B cell (primary cell): ENCODE measurements around the gene CST1. TPM values are rescaled to one million over a fixed set of nuclear protein-coding genes. Genes with fewer than 3 reads are reported as not detected.

Source experiments
- ATAC-seq: fragments of 200-7000 bp; cut with Tn5 transposase; one replicate; pipeline ENCODE4 v1.10.0; 2021; ENCODE audit warnings: low read depth, mild to moderate bottlenecking, moderate number of reproducible peaks, moderate library complexity
- CTCF ChIA-PET: fragments of 350-600 bp; sonication (Branson Sonifier 250); formaldehyde crosslinking; loops from one replicate; lab custom pipeline; 2021; ENCODE audit warnings: antibody characterized with exemption, inconsistent platforms; lab: Charles Lee
- POLR2A ChIA-PET: fragments of 350-600 bp; sonication (Branson Sonifier 250); formaldehyde crosslinking; loops from one replicate; lab custom pipeline; 2021; ENCODE audit warnings: antibody characterized with exemption; lab: Charles Lee
- DNase-seq: peaks from one replicate; pipeline ENCODE4 v3.0.0; 2013
- H2AFZ ChIP-seq: 2 replicates; pipeline ENCODE4 v1.6.1; 2012; ENCODE audit warnings: mild to moderate bottlenecking, low read depth, low read length; ENCODE audit not compliant: insufficient read depth, poor library complexity, severe bottlenecking
- H3K27ac ChIP-seq, 2 donors: 1 replicate in 1 of 2; 2 replicates in 1 of 2; pipeline ENCODE4 v1.5.1; 2012 to 2013; ENCODE audit warnings: low read length in 2 of 2, mild to moderate bottlenecking in 2 of 2, moderate library complexity in 1 of 2
- H3K27me3 ChIP-seq, 4 experiments: fragments of 200-600 bp in 1 of 4; sonication (generic) in 1 of 4; replicated peaks in 1 of 4; 1 replicate in 2 of 4; 2 replicates in 2 of 4; pipeline versions ENCODE4 v1.6.1 to v1.7.0; 2013 to 2016; ENCODE audit warnings: low read length in 3 of 4, mild to moderate bottlenecking in 2 of 4, mixed read lengths in 1 of 4, moderate library complexity in 1 of 4; ENCODE audit not compliant: insufficient read depth in 4 of 4, control insufficient read depth in 3 of 4; ENCODE audit errors: control extremely low read depth in 1 of 4
- H3K36me3 ChIP-seq, 2 experiments: replicated peaks in 1 of 2; 1 replicate in 1 of 2; 2 replicates in 1 of 2; pipeline versions ENCODE4 v1.6.1 to v1.7.1; 2013; ENCODE audit warnings: low read length in 1 of 2; ENCODE audit not compliant: insufficient read depth in 2 of 2, control insufficient read depth in 1 of 2; ENCODE audit errors: control extremely low read depth in 1 of 2, extremely low read depth in 1 of 2
- H3K4me1 ChIP-seq, 2 donors: fragments of 200-600 bp in 1 of 2; sonication (generic) in 1 of 2; 1 replicate in 1 of 2; 2 replicates in 1 of 2; pipeline versions ENCODE4 v1.5.1 to v1.6.1; 2013 to 2017; ENCODE audit warnings: low read length in 2 of 2; ENCODE audit not compliant: control insufficient read depth in 2 of 2, insufficient read depth in 2 of 2
- H3K4me2 ChIP-seq: replicated peaks from 2 replicates; pipeline ENCODE3; 2012; ENCODE audit warnings: mild to moderate bottlenecking, low read depth, low read length; ENCODE audit not compliant: poor library complexity, severe bottlenecking
- H3K4me3 ChIP-seq, 5 experiments: fragments of 200-600 bp in 1 of 5; sonication (generic) in 1 of 5; 1 replicate in 3 of 5; 2 replicates in 2 of 5; pipeline versions ENCODE4 v1.5.1 to v1.7.0; 2011 to 2016; ENCODE audit warnings: low read length in 4 of 5, mild to moderate bottlenecking in 4 of 5, low read depth in 2 of 5, control low read depth in 1 of 5, moderate library complexity in 1 of 5; ENCODE audit not compliant: insufficient read depth in 1 of 5; ENCODE audit errors: control extremely low read depth in 1 of 5, extremely low read depth in 1 of 5
- H3K79me2 ChIP-seq: fragments of 200-600 bp; sonication (generic); one replicate; pipeline ENCODE4 v1.6.0; 2016; ENCODE audit warnings: low read length; ENCODE audit not compliant: control insufficient read depth, insufficient read depth
- H3K9ac ChIP-seq: fragments of 200-600 bp; sonication (generic); 2 replicates; pipeline ENCODE4 v1.6.1; 2017; ENCODE audit warnings: mild to moderate bottlenecking, low read length, moderate library complexity
- H3K9me3 ChIP-seq, 3 donors: one replicate each; pipeline versions ENCODE4 v1.6.1 to v1.7.1; 2013; ENCODE audit warnings: low read length in 2 of 3; ENCODE audit not compliant: control insufficient read depth in 2 of 3, insufficient read depth in 1 of 3; ENCODE audit errors: control extremely low read depth in 1 of 3
- H4K20me1 ChIP-seq: 2 replicates; pipeline ENCODE4 v1.6.0; 2012; ENCODE audit warnings: mild to moderate bottlenecking, low read length; ENCODE audit not compliant: insufficient read depth, control insufficient read depth, poor library complexity, severe bottlenecking
- H3K27ac Mint-ChIP-seq: one replicate; pipeline ENCODE4 v1.8.0; 2021; ENCODE audit warnings: mixed read lengths
- H3K27me3 Mint-ChIP-seq: one replicate; pipeline ENCODE4 v1.8.0; 2021; ENCODE audit warnings: mixed read lengths
- H3K4me1 Mint-ChIP-seq: one replicate; pipeline ENCODE4 v1.8.0; 2021; ENCODE audit warnings: mixed read lengths
- H3K4me3 Mint-ChIP-seq: one replicate; pipeline ENCODE4 v1.8.0; 2021; ENCODE audit warnings: mixed read lengths
- H3K9me3 Mint-ChIP-seq: one replicate; pipeline ENCODE4 v1.8.0; 2022; ENCODE audit warnings: mixed read lengths; ENCODE audit not compliant: insufficient read depth
- EZH2 ChIP-seq: IDR thresholded peaks from 2 replicates; pipeline ENCODE4 v1.6.1; 2012; ENCODE audit warnings: borderline replicate concordance, low read depth, mild to moderate bottlenecking, moderate library complexity, low read length; ENCODE audit not compliant: insufficient read depth, poor library complexity, severe bottlenecking
- WGBS: methylation state at CpG from one replicate; pipeline ENCODE4 v1.1.5; 2013; ENCODE audit warnings: missing lambda C conversion rate; ENCODE audit not compliant: insufficient coverage; 5-methylcytosine and 5-hydroxymethylcytosine counted together
- intact Hi-C: fragments of 100-400 bp; cut with micrococcal nuclease; formaldehyde crosslinking; loops from one replicate; pipeline ENCODE4 v1.10.0; 2022
- polyA plus RNA-seq: library from polyadenylated mRNA; depleted of rRNA; stranded (reverse); fragments of >200 nt; gene quantifications from 2 replicates; pipeline ENCODE4 v1.2.3, GENCODE V29; 2012
- total RNA-seq, 2 donors: library from RNA; stranded (reverse); fragments of 120-200 nt in 1 of 2; gene quantifications; 1 replicate in 1 of 2; 2 replicates in 1 of 2; pipeline versions ENCODE4 v1.2.3 to v1.2.4, GENCODE V29; 2013 to 2022
- TF ChIP-seq, protein P1 (sequence below): fragments of 200-600 bp; IDR thresholded peaks from one replicate; pipeline ENCODE4 v1.8.0; 2022; ENCODE audit warnings: antibody characterized with exemption, mild to moderate bottlenecking

CST1 gene
- total and polyA plus RNA-seq, 2 donors (not counting 1 experiment from before 2014, with no cell fraction given): not detected

- H4K20me1 ChIP-seq: no peaks in the 10 kb centered on the region
- H3K9ac ChIP-seq: no peak overlapping the region
- ATAC-seq (no peak), DNase-seq (no peak)
- no peak overlapping the region for H3K4me3 ChIP-seq
- no peaks in the 10 kb centered on the region for H3K27me3 ChIP-seq
- intact Hi-C loops: no loop called here
- H3K36me3 ChIP-seq: no peaks in the 10 kb centered on the region
- H3K79me2 ChIP-seq: no peaks in the 10 kb centered on the region
- peaks cover 0 to 5% (median 0%) of the 10 kb centered on the region in 3 donors for H3K9me3 ChIP-seq
- H3K27ac Mint-ChIP-seq: no peak overlapping the region
- peaks cover 3% of the 10 kb centered on the region for H3K27me3 Mint-ChIP-seq
- ChIA-PET CTCF (no interaction called here), POLR2A (no interaction called here)
- no peaks in the 10 kb centered on the region for H3K4me1 ChIP-seq
- no peak overlapping the region for H2AFZ ChIP-seq
- H3K9me3 Mint-ChIP-seq: no peaks in the 10 kb centered on the region
- TF ChIP-seq, protein P1, sequence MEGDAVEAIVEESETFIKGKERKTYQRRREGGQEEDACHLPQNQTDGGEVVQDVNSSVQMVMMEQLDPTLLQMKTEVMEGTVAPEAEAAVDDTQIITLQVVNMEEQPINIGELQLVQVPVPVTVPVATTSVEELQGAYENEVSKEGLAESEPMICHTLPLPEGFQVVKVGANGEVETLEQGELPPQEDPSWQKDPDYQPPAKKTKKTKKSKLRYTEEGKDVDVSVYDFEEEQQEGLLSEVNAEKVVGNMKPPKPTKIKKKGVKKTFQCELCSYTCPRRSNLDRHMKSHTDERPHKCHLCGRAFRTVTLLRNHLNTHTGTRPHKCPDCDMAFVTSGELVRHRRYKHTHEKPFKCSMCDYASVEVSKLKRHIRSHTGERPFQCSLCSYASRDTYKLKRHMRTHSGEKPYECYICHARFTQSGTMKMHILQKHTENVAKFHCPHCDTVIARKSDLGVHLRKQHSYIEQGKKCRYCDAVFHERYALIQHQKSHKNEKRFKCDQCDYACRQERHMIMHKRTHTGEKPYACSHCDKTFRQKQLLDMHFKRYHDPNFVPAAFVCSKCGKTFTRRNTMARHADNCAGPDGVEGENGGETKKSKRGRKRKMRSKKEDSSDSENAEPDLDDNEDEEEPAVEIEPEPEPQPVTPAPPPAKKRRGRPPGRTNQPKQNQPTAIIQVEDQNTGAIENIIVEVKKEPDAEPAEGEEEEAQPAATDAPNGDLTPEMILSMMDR: no peak
- TF ChIP-seq EZH2: no peak
- H3K4me1 Mint-ChIP-seq: no peaks in the 10 kb centered on the region
- WGBS: 91% methylated on average over 4 of the region's 4 CpGs
- H3K27ac ChIP-seq: no peak overlapping the region
- H3K4me2 ChIP-seq: no peak overlapping the region
- no peak overlapping the region for H3K4me3 Mint-ChIP-seq
These were observed 22.8 kb upstream of the CST1 start for GRCh38 chr20:23773579-23773978.

- ATAC-seq: no peak
- Histone ChIP-seq H2AFZ (no peak overlapping the region), H3K79me2 (no peaks in the 10 kb centered on the region), H3K36me3 (no peaks in the 10 kb centered on the region), H3K27ac (no peak overlapping the region), H3K4me2 (no peak overlapping the region), H3K9me3 (peaks cover 0 to 5% (median 0%) of the 10 kb centered on the region in 3 donors), H3K4me3 (no peak overlapping the region), H4K20me1 (no peaks in the 10 kb centered on the region), H3K9ac (no peak overlapping the region), H3K4me1 (no peaks in the 10 kb centered on the region), H3K27me3 (no peaks in the 10 kb centered on the region)
- H3K4me1 Mint-ChIP-seq: no peaks in the 10 kb centered on the region
- no peak overlapping the region for H3K4me3 Mint-ChIP-seq
- ChIA-PET POLR2A (no interaction called here), CTCF (no interaction called here)
- H3K27ac Mint-ChIP-seq: no peak overlapping the region
- intact Hi-C loops: no loop called here
- no peak for DNase-seq
- H3K9me3 Mint-ChIP-seq: no peaks in the 10 kb centered on the region
- TF ChIP-seq, protein P1: no peak
- no peak for TF ChIP-seq EZH2
- WGBS: 89% methylated on average over 4 of the region's 8 CpGs
- H3K27me3 Mint-ChIP-seq: peaks cover 3% of the 10 kb centered on the region
These were observed 22.4 kb upstream of the CST1 start for GRCh38 chr20:23773127-23773526.
